HG03558 (cell line): ENCODE results near the gene CTNNA1.

Source experiments
- ATAC-seq: cut with Tn5 transposase; IDR thresholded peaks from one replicate; pipeline ENCODE4 v1.9.1; 2021; ENCODE audit warnings: moderate number of reproducible peaks; ENCODE audit not compliant: unreplicated experiment; ENCODE audit errors: extremely low read depth

Gene CTNNA1

DNA sequence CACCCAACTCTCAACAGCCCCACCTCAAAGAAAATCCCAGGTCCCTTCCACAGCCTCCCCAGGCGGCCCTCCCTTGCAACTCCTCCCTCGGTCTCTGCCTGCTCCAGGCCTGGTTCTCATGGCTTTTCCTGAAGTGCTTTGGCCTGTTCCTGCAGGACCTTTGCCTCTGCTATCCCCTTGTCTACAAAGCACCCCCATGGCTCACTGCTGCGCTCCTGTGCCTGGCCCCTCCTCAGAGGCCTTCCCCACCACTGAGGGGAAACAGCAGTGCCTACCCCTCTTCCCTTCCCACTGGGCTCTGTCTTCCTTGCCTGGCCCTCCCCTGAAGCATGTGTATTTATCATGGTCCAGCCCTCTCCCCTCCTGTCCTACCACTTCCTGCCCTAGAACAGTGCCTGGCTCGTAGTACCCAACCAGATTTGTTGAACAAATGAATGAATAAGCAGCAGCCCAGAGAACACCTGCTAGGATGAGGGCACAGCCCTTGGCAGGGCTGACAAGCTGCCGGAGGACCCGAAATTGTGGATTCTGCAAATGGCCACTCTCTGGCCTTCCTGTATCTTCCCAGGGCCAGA is 190.5 kb downstream of the CTNNA1 start:
- no peak for ATAC-seq

DNA sequence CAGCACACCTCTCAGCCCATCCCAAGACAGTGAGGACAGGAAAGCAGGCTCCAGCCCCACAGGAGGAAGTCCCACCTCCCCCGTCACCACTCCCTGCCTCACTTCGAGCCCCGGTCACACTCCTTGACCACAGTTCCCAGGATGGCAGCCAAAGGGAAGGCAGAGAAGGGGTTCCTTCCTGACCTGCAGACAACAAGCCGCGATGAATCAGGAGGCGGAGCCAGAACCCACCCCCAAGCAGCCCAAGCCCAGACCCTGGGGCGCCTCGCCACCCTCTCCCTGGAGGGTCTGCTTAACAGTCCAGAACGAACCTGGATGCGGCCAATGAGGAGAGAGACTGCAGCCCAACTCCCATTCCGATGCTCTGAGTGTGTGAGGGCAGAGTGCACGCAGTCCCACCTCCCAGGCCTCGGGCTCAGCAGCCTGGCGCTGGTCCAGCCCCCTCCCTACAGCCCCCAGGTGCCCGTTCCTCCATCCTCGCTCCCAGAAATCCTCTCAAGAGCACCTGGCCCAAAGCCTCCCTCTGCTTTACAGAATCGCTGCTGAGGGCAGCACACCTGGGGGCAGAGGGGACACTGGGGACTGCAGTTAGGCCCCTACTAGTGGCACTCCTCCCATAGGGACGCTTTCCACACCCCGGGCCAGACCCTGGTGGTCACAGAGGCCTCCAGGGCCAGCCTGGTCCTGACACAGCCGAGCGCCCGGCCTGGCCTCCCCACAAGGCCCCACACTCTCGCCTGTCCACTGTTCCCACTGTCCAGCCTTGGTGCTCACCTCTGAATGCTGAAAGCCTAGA is 191.5 kb downstream of the CTNNA1 start:
- no peak for ATAC-seq

DNA sequence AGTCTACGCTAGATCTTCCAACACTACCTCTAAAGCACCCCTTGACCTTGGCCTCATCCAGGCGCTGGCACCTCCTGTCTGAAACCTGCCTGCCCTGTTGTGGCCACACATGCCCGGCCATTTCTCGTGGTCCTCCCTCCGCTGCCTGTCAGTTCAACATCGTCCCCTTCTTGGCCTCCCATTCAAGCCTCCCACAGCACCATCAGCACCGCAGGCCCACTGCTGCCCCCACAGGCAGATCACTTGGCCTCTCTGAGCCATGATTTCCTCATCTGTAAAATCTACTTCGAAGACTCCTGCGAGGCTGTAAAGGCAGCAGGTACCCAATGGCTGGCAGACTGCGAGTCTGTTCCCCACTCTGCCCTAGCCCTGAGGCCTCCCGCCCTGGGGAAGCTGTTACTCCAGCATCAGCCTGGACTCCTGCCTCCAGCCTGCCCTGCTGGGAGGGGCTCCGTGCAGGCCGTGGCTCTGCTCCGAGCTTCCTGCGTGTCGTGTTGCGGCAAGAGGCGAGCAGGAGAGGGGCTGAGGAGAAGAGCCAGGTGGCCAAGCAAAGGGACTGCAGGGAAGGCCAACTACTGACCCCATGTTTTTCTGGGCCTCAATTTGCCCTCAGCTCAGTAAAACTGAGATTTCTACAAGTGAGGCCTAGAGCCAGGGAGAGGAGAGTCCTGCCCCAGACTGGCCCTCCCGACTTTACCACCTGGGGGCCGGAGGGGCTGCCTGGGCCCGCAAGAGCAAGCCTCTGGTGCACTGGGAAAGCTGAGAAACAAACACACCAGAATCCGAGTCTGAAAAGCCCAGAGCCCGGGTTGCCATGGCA is 192.4 kb downstream of the CTNNA1 start:
- ATAC-seq: no peak

DNA sequence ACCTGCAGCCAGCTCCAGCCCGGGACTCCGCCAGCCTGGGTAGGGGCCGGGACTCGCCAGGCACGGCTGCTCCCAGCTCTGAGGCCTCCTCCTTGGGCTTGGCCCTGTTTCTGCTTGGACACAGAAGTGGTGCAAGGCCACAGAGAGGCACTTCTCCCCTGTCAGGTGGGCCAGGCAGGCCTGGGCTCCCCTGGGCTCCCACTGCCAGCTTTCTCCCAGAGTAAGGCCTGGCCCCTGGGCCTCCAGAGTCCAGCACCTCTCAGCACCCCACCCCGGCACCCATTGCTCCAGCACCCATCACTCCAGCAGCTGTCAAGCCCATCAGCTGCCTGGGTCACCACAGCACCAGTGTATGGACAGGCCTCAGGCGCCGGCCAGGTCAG is 193.0 kb downstream of the CTNNA1 start:
- no peak for ATAC-seq

DNA sequence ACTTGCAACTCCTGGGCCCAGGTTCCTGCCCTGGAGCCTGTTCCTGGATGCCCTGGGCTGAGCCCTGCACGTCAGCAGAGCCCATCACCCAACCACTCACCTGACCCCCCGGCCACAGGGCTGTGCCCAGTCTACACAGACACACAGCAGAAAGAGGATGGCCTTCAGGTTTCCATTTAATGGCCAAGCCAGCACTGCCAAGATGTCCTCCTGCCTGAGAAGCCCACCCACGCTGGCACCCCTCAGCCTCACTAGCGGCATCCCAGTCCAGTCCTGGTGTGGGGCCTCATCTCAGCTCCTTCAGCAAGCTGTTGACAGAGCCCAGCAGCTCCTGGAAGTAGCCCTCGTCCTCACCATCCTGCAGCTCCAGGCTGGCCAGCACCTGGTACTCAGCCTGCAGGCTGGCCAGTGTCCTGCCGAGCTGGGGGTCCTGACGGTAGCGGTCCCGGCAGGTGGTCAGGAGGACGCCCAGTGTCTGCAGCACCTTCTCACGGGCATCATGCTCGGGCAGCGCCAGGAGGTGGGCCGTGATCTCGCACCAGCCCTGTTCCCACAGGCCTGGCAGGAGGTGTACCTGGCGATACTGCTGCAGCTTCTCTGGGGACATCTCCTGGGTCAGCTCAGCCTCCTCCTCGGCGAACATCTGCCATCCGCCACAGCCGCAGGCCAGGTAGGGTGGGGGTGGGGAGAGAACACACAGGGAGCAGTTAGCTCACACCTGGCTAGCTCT is 193.8 kb downstream of the CTNNA1 start:
- no peak for ATAC-seq

DNA sequence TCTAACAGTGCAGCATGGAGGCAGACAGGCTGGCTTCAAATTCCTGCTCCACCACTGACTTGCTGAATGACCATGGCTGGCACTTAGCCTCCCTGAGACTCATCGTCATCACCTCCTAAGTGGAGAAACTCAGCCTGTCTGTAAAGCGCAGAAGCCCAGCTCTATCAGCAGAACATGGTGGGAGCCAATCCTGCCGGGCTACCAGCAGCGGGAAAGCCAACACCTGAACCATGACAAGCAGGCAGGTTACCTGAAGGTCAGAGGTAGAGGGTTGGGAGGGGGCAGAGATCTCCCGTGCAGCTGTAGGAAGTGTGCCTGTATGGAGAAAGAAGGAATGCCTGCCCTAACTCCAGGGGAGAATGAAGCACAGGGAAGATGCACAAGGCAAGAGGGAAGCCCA is 194.6 kb downstream of the CTNNA1 start:
- ATAC-seq: no peak

DNA sequence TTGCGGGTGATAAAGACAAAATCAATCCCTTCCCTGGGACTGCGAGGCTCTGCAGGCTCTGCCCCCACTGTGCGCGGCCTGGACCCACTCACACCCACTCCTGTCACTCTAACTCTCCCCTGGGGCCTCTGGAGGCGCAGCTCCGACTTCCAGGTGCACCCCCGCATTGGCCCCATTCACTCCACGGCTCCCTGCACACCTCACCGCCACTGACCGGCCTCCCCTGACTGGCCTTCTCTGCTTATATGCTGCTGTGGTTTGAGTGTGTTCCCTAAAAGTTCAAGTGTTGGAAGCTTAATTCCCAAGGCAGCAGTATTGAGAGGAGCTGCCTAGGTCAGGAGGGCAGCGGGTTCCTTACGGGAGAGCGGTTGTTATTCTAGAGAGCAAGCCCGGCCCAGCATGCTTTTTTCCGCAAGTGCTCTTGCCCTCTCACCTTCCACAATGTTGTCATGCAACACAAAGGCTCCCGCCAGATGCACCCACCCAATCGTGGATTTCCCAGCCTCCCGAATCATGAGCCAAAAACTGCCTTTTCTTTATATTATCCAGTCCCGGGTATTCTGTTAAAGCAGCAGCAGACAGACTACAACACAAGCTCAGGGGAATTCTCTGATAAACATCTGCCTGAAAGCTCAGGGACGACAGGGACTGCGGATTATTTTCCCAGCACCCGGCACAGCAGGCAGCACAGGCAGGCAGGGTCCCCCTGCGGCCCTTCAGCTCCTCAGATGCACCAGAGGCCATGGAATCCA is 195.4 kb downstream of the CTNNA1 start:
- ATAC-seq: no peak

DNA sequence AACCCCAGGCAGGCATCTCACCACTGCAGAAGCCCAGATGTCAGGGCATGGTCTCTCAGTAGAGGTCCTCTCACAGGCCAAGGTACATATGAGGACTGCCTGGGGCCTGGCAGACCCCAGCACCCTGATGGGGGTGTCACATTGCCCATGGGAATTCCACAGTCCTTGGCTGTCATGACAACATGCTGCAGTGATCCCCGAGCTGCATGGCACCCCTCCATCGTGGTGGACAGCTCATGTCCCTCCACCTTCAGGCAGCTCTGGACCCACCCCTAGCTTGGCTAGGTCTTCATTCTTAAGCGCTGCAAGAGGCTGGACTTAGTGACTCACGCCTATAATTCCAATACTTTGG is 196.0 kb downstream of the CTNNA1 start:
- no peak for ATAC-seq

DNA sequence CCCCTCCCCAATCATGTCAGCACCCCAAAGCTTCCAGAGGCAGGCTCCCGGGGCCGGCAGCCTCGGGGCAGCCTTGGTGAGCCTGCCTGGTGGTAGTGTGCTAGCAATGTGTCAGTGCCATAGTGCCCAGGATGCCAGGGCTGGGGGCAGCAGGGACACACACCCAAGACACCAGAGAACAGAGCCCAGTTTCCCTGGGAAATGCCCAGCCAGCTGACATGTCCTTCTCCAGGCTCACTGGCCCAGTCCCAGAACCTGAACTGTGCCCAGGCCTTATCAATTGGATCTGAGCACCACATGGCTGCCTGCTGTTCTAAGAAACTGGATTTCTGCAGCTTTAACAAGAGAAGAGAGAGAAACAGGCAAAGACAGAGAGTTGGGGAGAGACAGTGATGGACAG is 196.8 kb downstream of the CTNNA1 start:
- ATAC-seq: no peak

DNA sequence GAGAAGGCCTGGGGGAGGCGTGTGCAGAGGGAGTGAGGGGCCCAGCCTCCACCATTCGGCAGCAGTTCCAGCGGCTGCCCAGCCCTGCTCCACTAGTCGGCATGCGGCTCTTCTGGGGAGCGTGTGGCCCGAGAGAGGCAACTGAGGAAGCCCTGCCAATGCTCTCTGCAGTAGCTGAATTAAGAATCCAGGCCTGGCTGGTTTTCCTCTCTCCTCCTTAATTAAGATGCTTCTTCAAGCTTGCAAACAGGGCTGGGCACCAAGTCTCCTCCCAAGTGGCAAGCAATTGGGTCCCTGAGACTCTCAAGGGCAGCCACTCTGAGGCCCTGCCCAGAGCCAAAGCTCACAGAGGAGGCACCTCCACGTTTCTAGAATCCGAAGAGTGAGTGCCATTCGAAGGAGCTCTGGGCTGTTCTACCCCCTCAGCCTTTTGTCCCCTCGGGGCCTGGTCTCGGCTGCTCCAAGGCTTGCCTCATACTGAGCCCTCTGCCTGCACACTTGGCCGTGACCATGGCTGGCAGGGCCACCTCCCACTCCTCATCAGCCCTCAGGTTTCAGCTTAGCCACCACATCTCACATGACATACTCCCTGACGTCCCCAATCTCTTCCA is 197.3 kb downstream of the CTNNA1 start:
- ATAC-seq: no peak

DNA sequence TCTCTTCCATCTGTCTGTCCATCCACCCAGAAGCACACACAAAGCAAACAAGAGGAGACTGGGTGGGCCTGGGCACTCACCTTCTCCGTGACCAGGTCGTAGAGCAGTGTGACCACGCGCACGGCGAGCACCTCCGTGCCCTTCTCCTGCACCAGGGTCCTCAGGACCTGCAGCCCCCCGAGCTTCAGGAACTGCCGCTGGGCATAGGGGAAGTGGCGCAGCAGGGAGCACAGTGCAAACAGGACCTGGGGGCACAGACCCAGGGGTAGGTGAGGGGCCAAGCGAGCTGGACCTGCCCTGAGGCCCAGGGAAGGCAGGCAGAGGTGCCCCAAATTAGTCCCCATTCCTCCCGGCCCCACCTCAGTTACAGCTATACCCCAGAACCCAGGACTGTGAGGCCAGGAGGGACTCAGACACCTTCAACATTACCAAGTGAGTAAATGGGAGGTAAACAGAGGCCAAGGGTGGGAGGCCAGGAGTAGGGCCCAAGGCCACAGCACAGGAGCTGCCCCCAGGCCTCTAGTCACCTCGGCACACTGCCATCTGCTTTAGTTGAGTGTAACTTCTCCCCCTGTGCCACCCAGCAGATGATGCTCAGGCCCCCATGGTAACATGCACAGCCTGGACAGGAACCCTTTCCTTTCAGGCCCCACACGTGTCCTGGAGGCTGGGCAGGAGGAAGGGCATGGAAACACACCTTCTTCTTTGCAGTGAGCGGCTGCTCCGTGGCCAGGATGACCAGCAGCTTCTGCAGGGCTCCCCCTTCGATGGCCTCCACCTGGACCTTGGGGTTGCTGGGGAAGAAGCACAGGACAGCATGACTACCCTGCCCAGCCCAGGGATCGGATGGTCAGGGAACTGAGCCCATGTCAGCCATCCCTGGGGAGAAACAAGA is 198.1 kb downstream of the CTNNA1 start:
- no peak for ATAC-seq

DNA sequence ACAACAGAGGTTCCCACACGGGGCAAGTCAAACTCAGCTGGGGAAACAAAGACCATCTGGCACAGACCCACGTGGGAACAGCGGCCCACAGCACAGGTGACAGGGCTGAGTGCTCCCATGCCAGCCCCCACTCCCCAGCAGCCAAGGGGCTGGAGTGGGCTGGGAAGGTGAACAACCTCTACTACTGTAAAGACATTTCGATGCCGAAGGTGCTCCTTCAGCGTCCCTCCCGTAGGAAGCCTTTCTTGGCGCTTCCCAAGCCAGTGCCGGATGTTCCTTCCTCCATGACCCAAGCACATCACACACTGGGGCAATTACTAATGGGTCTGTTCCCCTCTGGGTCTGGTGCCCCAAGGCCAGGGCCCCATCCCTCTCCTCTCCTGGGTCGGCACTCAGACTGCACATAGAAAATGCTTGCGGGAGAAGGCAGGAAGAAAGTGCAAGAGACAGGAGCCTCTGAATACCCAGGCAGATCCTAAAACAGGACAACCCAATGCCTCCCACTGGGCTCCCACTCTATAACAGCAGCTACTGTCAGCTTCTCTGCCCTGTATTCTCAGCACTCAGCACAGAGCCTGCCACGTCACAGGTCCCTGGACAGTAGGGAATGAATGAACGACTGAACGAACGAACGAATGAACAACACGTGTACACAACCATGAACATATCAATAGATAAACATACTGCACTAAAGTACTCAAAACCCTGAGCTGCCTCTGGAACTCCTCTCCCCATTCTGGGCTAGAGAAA is 198.9 kb downstream of the CTNNA1 start:
- no peak for ATAC-seq

DNA sequence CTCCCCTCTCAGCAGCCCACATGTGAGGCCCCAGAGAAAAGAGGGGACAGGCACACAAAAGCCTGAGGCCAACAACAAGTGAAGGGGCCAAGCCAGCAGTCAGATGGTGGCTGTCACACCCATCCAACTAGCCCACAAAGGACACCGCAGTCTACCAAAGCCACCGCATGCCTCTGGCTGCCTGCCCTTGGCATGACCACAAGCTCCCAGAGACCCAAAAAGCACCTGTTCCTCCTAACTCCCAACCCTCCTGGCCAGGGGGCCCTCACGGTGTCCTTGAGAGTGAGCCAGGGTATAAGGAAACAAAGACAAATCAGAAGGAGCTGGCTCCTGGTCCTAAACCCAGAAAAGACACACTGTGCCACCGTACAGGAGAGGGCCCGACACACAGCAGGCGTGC is 199.7 kb downstream of the CTNNA1 start:
- ATAC-seq: no peak

DNA sequence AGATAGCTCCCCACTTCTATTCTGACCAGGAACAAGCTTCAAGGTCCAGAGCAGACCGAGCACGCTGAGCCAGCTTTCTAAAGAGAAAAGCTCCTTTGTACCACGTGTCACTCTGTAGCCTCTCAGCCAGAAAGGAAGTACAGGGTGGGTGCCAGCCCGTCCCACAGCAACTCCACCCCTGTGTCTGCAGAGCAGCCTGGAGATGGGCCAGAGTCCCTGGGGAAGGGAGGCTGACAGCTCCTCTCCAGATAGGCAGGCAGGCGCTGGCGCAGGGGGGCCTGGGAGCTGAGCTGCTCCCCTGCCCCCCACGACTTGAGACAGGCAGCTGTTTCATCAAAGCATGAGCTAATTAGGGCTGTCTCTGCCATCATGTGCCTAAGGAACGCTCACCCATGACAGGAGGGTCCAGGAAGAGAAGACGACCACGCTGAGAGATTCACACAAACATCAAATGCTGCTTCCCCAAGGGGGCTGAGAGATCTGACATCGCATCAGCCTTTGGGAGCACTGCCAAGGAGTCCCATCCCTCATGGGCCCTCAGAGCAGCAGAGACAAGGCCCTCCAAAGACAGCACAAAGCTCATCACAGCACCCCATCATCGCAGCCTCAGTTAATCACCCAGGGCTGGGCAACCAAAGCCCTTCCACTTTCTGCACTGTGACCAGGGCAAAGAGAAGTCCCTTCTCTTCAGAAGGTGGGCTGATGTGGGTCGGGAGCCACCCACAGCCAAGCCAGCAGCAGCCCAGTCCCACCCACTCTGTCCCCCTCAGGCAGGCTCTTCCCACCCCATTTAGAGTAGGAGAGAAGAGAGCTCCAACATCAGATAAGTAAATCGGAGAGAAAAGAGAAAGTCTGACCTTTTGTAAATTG is 200.4 kb downstream of the CTNNA1 start:
- ATAC-seq: no peak

DNA sequence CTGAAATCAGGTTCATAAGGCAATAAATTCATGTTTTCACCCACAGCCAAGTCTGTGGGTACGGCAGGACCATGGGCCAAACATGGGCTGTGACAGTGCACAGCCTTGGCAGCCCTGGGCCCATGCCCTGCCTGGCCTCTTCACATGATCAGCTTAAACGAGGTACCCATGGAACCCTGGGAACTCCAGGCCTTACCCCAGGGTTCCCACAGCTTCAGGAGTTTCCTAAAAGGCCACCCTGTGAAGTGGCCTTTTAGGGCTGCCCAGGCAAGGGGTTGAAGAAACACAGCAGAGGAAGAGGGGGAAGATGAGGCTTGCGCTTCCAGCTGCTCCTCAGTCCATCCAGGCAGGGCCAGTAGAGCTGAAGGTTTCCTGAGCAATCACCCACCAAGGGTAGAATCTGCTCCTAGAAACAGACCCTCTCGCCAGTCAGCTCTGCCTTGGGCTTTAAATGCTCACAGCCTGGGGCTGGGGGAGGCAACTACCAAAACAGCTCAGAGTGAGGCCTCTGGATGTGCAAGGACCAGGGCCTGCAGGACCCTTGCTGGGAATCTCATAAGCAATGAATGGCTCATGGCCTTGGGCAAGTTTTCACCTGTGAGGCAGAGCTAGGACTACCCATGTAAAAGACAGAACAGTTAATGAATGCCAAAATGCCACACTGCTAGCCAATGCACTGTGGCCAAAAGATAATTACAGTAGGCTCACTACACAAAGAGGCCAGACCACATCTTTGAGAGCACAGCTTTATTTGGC is 201.2 kb downstream of the CTNNA1 start:
- ATAC-seq: no peak

DNA sequence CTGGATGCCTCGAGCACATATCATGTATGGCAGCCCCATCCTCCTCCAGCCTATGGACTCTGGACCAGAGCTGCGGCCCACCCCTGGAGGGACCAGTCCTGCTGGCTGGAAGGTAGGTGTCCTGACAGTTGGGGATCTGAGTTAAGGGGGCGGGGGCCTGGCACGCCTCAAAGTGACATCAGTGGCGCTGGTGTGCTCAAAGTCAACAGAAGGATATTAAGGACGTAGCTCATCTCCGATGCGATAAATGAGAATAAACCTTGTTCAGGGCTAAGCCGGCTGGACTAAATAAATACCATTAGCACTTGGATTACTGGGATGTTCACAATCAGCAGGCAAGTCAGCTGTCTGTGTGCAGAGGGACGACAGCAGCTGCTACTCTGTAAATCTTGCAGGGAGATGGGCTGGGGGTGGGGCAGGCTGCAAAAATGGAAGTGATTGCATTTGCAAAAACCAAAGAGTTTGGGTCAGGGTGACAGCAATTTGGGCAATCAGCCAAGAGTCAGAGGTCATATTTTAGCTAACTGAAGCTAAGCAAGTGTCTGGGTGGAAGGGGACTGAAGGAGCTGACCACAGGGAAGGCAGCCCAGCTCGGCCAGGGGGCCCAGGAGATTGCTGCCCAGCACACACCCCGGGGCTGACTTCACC is 201.9 kb downstream of the CTNNA1 start:
- no peak for ATAC-seq
